Muscle of leg (tissue), 11 donors: ENCODE measurements around the gene NRL. TPM values are rescaled to one million over a fixed set of nuclear protein-coding genes. Genes with fewer than 3 reads are reported as not detected.

Experiments used
- DNase-seq: peaks from one replicate; pipeline ENCODE4 v3.0.0; 2013
- H3K27ac ChIP-seq: one replicate; pipeline ENCODE4 v1.5.1; 2013; ENCODE audit warnings: mild to moderate bottlenecking, low read length, control low read depth
- H3K27me3 ChIP-seq: one replicate; pipeline ENCODE4 v1.6.1; 2013; ENCODE audit warnings: low read length; ENCODE audit not compliant: control insufficient read depth, insufficient read depth
- H3K36me3 ChIP-seq: one replicate; pipeline ENCODE4 v1.6.1; 2013; ENCODE audit warnings: low read length; ENCODE audit not compliant: control insufficient read depth, insufficient read depth
- H3K4me1 ChIP-seq: one replicate; pipeline ENCODE4 v1.6.1; 2013; ENCODE audit warnings: low read length; ENCODE audit not compliant: control insufficient read depth, insufficient read depth
- H3K4me3 ChIP-seq: one replicate; pipeline ENCODE4 v1.5.1; 2013; ENCODE audit warnings: low read length, control low read depth
- H3K9me3 ChIP-seq: replicated peaks from 2 replicates; pipeline ENCODE4 v1.6.1; 2013; ENCODE audit warnings: low read depth, low read length; ENCODE audit not compliant: control insufficient read depth
- WGBS: methylation state at CpG from one replicate; pipeline ENCODE4 v1.1.5; 2013; ENCODE audit warnings: missing lambda C conversion rate; ENCODE audit not compliant: insufficient coverage; 5-methylcytosine and 5-hydroxymethylcytosine counted together
- polyA plus RNA-seq, 8 donors: library from polyadenylated mRNA; unstranded; fragments of 120-200 nt; gene quantifications; one replicate each; pipeline versions ENCODE4 v1.2.1 to v1.2.3, GENCODE V29; 2013; ENCODE audit warnings: inconsistent platforms in 1 of 8, low replicate concordance in 1 of 8; ENCODE audit not compliant: insufficient read length in 8 of 8, insufficient read depth in 1 of 8
- total RNA-seq: library from RNA; stranded (reverse); fragments of 120-200 nt; gene quantifications from one replicate; pipeline ENCODE4 v1.2.4, GENCODE V29; 2013

Gene NRL
- total and polyA plus RNA-seq, 9 donors, result 0.96 to 2.2 (median 1.8) TPM

GRCh38 chr14:24093207-24093900, 21.4 kb downstream of the NRL start:
- H3K9me3 ChIP-seq, result no peaks in the 10 kb centered on the region
- no peaks in the 10 kb centered on the region for H3K36me3 ChIP-seq
- DNase-seq, result no peak
- H3K27ac ChIP-seq, result peak overlapping the region; percentile 25
- H3K27me3 ChIP-seq, result no peaks in the 10 kb centered on the region
- peaks cover 25% of the 10 kb centered on the region for H3K4me1 ChIP-seq
- 82% methylated on average over 18 of the region's 19 CpGs for WGBS
- peak overlapping the region; percentile 76 for H3K4me3 ChIP-seq

GRCh38 chr14:24092505-24093206, 22.1 kb downstream of the NRL start:
- peaks cover 25% of the 10 kb centered on the region for H3K4me1 ChIP-seq
- peak; percentile 43 for DNase-seq
- no peaks in the 10 kb centered on the region for H3K27me3 ChIP-seq
- WGBS, result 63% methylated on average over 2 of the region's 4 CpGs
- H3K36me3 ChIP-seq, result no peaks in the 10 kb centered on the region
- no peak overlapping the region for H3K4me3 ChIP-seq
- no peaks in the 10 kb centered on the region for H3K9me3 ChIP-seq
- H3K27ac ChIP-seq, result no peak overlapping the region

GRCh38 chr14:24092110-24092504, 22.6 kb downstream of the NRL start:
- Histone ChIP-seq H3K9me3 (no peaks in the 10 kb centered on the region), H3K27me3 (no peaks in the 10 kb centered on the region), H3K27ac (no peak overlapping the region), H3K4me3 (no peak overlapping the region), H3K4me1 (peaks cover 25% of the 10 kb centered on the region), H3K36me3 (no peaks in the 10 kb centered on the region)
- DNase-seq, result no peak

- H3K36me3 ChIP-seq, result no peaks in the 10 kb centered on the region
Measured at GRCh38 chr14:24089890-24090289, 24.9 kb downstream of the NRL start.

DNA sequence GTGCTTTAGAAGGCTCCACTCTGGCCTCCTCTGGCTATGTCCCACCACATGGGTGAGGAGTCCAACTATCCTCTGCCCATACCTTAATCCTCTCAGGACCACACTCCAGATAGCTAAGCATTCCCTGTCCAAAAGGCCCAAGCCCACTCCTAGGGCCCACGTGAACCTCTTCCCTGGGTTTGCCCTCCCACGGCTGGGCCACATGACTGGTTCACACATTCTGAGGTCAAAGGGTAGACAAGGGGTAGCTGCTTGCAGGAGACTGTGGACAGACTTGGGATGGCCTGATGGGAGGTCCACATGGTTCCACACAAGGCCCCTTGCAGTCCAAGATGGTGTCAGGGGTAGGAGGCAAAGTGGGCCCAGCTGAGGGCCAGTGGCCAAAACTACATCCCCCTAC, 26.7 kb downstream of the NRL start:
- 93% methylated on average over 2 of the region's 2 CpGs for WGBS
- no peaks in the 10 kb centered on the region for H3K9me3 ChIP-seq
- H3K36me3 ChIP-seq, result no peaks in the 10 kb centered on the region
- DNase-seq, result no peak
- no peak overlapping the region for H3K4me3 ChIP-seq
- peaks cover 3% of the 10 kb centered on the region for H3K4me1 ChIP-seq
- H3K27ac ChIP-seq, result no peak overlapping the region
- no peaks in the 10 kb centered on the region for H3K27me3 ChIP-seq

More at GRCh38 chr14:24089890-24090289, 24.9 kb downstream of the NRL start:
- 88% methylated on average over 3 of the region's 6 CpGs for WGBS
- H3K27ac ChIP-seq, result no peak overlapping the region
- H3K27me3 ChIP-seq, result no peaks in the 10 kb centered on the region
- no peaks in the 10 kb centered on the region for H3K9me3 ChIP-seq
- H3K4me3 ChIP-seq, result no peak overlapping the region
- DNase-seq, result no peak
- H3K4me1 ChIP-seq, result peaks cover 16% of the 10 kb centered on the region

- WGBS, result no CpG with 5 or more reads among the region's 1 CpG
- peaks cover 3% of the 10 kb centered on the region for H3K4me1 ChIP-seq
Measured at GRCh38 chr14:24087004-24087403, 27.7 kb downstream of the NRL start.

DNA sequence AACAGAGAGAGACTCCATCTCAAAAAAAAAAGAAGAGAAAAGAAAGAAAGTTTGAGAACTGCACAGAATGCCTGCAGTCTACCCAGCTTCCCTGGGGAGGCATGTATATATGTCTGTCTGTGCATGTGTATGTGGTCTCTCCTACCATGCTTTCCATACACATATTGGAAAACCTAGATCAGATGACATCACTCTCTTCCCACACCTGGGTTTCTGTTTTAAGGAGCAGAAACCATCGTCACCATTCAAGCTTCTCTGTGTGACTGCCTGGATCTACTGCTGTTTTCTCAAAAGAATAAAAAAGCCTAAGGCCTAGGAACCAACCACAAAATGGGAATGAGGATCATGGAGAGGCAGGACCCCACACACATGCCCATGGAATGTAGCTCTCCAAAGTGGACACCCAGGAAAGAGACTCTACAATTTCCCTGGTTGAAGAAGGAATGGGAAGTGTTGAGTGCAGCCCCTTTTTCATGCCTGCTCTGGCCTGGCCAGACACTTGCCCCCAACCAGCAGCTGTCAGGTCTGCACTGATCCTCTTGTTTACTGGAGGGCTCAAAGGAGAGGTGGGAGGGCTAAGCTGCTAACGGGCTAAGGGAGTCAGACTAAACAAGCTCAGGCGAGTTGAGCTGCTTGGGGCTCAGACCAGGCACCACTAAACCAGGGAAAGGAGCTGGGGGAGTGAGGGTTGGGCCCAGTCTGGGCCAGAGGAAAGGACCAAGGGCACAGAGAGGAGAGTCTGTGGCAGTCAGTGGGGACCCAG, 28.4 kb downstream of the NRL start:
- Histone ChIP-seq H3K27me3 (peaks cover 16% of the 10 kb centered on the region), H3K27ac (no peak overlapping the region), H3K4me1 (peaks cover 9% of the 10 kb centered on the region), H3K4me3 (no peak overlapping the region), H3K36me3 (no peaks in the 10 kb centered on the region), H3K9me3 (no peaks in the 10 kb centered on the region)
- 40% methylated on average over 1 of the region's 3 CpGs for WGBS
- DNase-seq, result no peak

More at GRCh38 chr14:24087004-24087403, 27.7 kb downstream of the NRL start:
- DNase-seq, result no peak
- Histone ChIP-seq H3K4me3 (no peak overlapping the region), H3K27ac (no peak overlapping the region), H3K36me3 (no peaks in the 10 kb centered on the region), H3K9me3 (no peaks in the 10 kb centered on the region), H3K27me3 (peaks cover 10% of the 10 kb centered on the region)

DNA sequence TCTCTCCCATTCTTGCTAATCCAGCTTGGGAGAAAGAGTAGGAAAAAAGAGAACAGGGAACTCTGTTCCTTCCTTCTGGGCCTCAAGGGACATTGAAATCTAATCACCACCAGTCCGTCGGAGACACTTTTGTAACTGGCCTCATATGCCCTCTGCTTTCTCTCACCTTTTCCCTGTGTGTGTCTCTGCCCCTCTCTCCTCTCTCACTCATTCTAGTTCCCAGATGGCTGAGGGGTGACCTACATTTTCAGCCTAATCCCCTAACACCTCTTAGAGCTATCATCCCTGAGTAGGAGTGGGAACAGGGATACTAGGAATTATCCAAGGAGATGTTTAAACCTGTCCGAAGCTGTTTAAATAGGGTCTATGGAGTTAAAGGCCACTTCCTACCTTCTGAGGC, 29.5 kb downstream of the NRL start:
- peaks cover 12% of the 10 kb centered on the region for H3K4me1 ChIP-seq
- H3K36me3 ChIP-seq, result no peaks in the 10 kb centered on the region
- no peak overlapping the region for H3K4me3 ChIP-seq
- peaks cover 27% of the 10 kb centered on the region for H3K27me3 ChIP-seq
- DNase-seq, result no peak
- 33% methylated on average over 2 of the region's 3 CpGs for WGBS
- no peak overlapping the region for H3K27ac ChIP-seq
- H3K9me3 ChIP-seq, result no peaks in the 10 kb centered on the region

DNA sequence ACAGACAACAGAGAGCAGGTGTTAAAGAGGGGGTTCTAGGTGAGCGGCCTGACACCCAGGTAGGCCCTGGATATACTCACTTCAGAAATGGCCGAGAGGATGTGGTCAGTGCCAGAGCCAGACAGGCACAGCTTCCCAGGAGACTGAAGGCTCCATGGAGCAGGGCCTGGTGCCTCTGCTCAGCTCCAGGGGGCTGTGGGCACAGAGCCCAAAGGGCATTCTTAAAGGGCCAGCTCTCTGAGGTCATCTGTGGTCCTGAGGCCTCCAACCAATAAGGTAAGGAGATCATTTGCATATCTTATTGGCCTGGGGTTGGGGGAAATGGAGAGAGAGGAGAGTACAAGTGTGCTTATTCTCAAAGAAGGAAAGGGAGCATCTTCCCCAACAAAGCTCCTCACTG, 30.3 kb downstream of the NRL start:
- Histone ChIP-seq H3K4me1 (peaks cover 11% of the 10 kb centered on the region), H3K9me3 (no peaks in the 10 kb centered on the region), H3K27ac (no peak overlapping the region), H3K4me3 (no peak overlapping the region), H3K27me3 (peaks cover 35% of the 10 kb centered on the region), H3K36me3 (no peaks in the 10 kb centered on the region)
- 84% methylated on average over 2 of the region's 2 CpGs for WGBS
- DNase-seq, result no peak

DNA sequence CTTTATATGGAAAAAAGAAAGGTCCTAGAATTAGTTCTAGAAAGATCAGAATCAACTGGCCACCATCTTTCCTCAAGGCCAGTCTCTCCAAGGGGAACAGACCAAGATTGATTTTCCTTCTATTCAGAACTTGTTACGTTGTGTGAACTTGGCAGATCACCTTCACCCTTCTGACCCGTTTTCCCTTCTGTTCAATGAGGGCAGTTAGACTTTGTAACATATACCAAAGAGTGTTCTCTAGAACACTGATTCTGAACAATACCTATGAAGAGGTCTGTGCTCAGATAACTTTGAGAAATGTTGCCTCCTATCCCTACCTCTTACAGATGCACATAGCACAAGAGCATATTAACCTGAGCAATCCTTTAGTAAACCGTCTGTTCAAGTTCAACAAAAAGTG, 31.3 kb downstream of the NRL start:
- Histone ChIP-seq H3K27me3 (peaks cover 41% of the 10 kb centered on the region), H3K36me3 (no peaks in the 10 kb centered on the region), H3K9me3 (no peaks in the 10 kb centered on the region), H3K4me1 (peaks cover 11% of the 10 kb centered on the region), H3K27ac (no peak overlapping the region), H3K4me3 (no peak overlapping the region)
- DNase-seq, result no peak
- WGBS, result 87% methylated on average over 1 of the region's 3 CpGs
